ENCODE data around the gene BBS2. TPM values are rescaled to one million over a fixed set of nuclear protein-coding genes. Genes with fewer than 3 reads are reported as not detected.

The BBS2 gene
- total RNA-seq, 1 experiment from 2014 or later: 24.0 TPM

GRCh38 chr16:56460101-56460500, 59.7 kb downstream of the BBS2 start:
- TF ChIP-seq POLR2AphosphoS5 (IDR thresholded peaks at IDR 0.05; ENCODE audit: low read depth, low read length) (no peak), SIN3A (IDR thresholded peaks at IDR 0.05; ENCODE audit: borderline replicate concordance, insufficient read depth, low read depth, low read length) (no peak), TCF7L2 (IDR thresholded peaks at IDR 0.05; ENCODE audit: low read depth, low read length) (no peak)
- TF ChIP-seq, protein P1, sequence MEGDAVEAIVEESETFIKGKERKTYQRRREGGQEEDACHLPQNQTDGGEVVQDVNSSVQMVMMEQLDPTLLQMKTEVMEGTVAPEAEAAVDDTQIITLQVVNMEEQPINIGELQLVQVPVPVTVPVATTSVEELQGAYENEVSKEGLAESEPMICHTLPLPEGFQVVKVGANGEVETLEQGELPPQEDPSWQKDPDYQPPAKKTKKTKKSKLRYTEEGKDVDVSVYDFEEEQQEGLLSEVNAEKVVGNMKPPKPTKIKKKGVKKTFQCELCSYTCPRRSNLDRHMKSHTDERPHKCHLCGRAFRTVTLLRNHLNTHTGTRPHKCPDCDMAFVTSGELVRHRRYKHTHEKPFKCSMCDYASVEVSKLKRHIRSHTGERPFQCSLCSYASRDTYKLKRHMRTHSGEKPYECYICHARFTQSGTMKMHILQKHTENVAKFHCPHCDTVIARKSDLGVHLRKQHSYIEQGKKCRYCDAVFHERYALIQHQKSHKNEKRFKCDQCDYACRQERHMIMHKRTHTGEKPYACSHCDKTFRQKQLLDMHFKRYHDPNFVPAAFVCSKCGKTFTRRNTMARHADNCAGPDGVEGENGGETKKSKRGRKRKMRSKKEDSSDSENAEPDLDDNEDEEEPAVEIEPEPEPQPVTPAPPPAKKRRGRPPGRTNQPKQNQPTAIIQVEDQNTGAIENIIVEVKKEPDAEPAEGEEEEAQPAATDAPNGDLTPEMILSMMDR (IDR thresholded peaks at IDR 0.05): no peak
- TF ChIP-seq, protein P2, sequence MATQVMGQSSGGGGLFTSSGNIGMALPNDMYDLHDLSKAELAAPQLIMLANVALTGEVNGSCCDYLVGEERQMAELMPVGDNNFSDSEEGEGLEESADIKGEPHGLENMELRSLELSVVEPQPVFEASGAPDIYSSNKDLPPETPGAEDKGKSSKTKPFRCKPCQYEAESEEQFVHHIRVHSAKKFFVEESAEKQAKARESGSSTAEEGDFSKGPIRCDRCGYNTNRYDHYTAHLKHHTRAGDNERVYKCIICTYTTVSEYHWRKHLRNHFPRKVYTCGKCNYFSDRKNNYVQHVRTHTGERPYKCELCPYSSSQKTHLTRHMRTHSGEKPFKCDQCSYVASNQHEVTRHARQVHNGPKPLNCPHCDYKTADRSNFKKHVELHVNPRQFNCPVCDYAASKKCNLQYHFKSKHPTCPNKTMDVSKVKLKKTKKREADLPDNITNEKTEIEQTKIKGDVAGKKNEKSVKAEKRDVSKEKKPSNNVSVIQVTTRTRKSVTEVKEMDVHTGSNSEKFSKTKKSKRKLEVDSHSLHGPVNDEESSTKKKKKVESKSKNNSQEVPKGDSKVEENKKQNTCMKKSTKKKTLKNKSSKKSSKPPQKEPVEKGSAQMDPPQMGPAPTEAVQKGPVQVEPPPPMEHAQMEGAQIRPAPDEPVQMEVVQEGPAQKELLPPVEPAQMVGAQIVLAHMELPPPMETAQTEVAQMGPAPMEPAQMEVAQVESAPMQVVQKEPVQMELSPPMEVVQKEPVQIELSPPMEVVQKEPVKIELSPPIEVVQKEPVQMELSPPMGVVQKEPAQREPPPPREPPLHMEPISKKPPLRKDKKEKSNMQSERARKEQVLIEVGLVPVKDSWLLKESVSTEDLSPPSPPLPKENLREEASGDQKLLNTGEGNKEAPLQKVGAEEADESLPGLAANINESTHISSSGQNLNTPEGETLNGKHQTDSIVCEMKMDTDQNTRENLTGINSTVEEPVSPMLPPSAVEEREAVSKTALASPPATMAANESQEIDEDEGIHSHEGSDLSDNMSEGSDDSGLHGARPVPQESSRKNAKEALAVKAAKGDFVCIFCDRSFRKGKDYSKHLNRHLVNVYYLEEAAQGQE (IDR thresholded peaks at IDR 0.05; ENCODE audit: insufficient read depth in 1 of 2, low read depth in 2 of 2, low read length in 1 of 2): no peak
- no peak overlapping the region for H3K4me3 ChIP-seq (ENCODE audit: low read depth in 2 of 2, low read length in 2 of 2)
- ChIA-PET POLR2A (no interaction called here), CTCF (interaction anchor here (0.7 kb wide), 1 partner anchor 624 kb away, joined by 5 read pairs; no protein-coding TSS in a partner anchor)
- DNase-seq (ENCODE audit: low read depth, low spot score) (no peak), ATAC-seq (no peak)
- peaks cover 25% of the 10 kb centered on the region for H3K36me3 ChIP-seq (ENCODE audit: control insufficient read depth, insufficient read depth, low read length)
- no TSS peak for BruUV-seq (replicated peaks)
- H3K27ac ChIP-seq (ENCODE audit: low read length): no peak overlapping the region
- H3K4me1 ChIP-seq (ENCODE audit: control insufficient read depth, insufficient read depth, low read length): no peaks in the 10 kb centered on the region
- in situ Hi-C loops (cut with HindIII; ENCODE audit: low pct_unique_long_range_greater_than_20kb, low sequenced_read_pairs) (no loop called here), intact Hi-C loops (cut with micrococcal nuclease; ENCODE audit: unreplicated experiment) (no loop called here)
- H3K9me3 ChIP-seq (ENCODE audit: control insufficient read depth, insufficient read depth, low read depth, low read length): no peaks in the 10 kb centered on the region
- no peaks in the 10 kb centered on the region for H3K27me3 ChIP-seq (ENCODE audit: control insufficient read depth, insufficient read depth, low read length)

- CTCF ChIA-PET: no interaction called here
- no peak overlapping the region for H3K4me3 ChIP-seq (ENCODE audit: low read depth in 2 of 2, low read length in 2 of 2)
- intact Hi-C loops (cut with micrococcal nuclease; ENCODE audit: unreplicated experiment) (no loop called here), in situ Hi-C loops (cut with HindIII; ENCODE audit: low pct_unique_long_range_greater_than_20kb, low sequenced_read_pairs) (no loop called here)
- ATAC-seq (no peak), DNase-seq (ENCODE audit: low read depth, low spot score) (no peak)
- H3K27ac ChIP-seq (ENCODE audit: low read length): no peak overlapping the region
- no peak for TF ChIP-seq POLR2AphosphoS5 (IDR thresholded peaks at IDR 0.05; ENCODE audit: low read depth, low read length)
- TF ChIP-seq, protein P1 (IDR thresholded peaks at IDR 0.05): no peak
- TF ChIP-seq TCF7L2 (IDR thresholded peaks at IDR 0.05; ENCODE audit: low read depth, low read length): no peak
- no peak for TF ChIP-seq SIN3A (IDR thresholded peaks at IDR 0.05; ENCODE audit: borderline replicate concordance, insufficient read depth, low read depth, low read length)
- TF ChIP-seq, protein P2 (IDR thresholded peaks at IDR 0.05; ENCODE audit: insufficient read depth in 1 of 2, low read depth in 2 of 2, low read length in 1 of 2): no peak
- peaks cover 28% of the 10 kb centered on the region for H3K36me3 ChIP-seq (ENCODE audit: control insufficient read depth, insufficient read depth, low read length)
- H3K27me3 ChIP-seq (ENCODE audit: control insufficient read depth, insufficient read depth, low read length): no peaks in the 10 kb centered on the region
- H3K4me1 ChIP-seq (ENCODE audit: control insufficient read depth, insufficient read depth, low read length): 0 out of 2 replicates have a peak, but pooled peaks cover 2% of the 10 kb centered on the region
- POLR2A ChIA-PET: no interaction called here
- no peaks in the 10 kb centered on the region for H3K9me3 ChIP-seq (ENCODE audit: control insufficient read depth, insufficient read depth, low read depth, low read length)
- BruUV-seq (replicated peaks): no TSS peak
Measured at GRCh38 chr16:56457927-56458470, 61.8 kb downstream of the BBS2 start.
